Measurements from ENCODE around the gene PHACTR4.

The PHACTR4 gene

GRCh38 chr1:28370239-28371009, 884 bp downstream of the PHACTR4 start (continued):
- TF ChIP-seq ZSCAN4 (tag by site-specific recombination; IDR thresholded peaks at IDR 0.05) (no peak), BCL11A (tag by site-specific recombination; IDR thresholded peaks at IDR 0.05; ENCODE audit: low read depth) (no peak), ZNF645 (tag by site-specific recombination; IDR thresholded peaks at IDR 0.05) (no peak), ZXDB (tag by site-specific recombination; IDR thresholded peaks at IDR 0.05) (no peak), SCRT1 (tag by site-specific recombination; IDR thresholded peaks at IDR 0.05; ENCODE audit: borderline replicate concordance) (no peak), SP2 (tag by site-specific recombination; IDR thresholded peaks at IDR 0.05) (no peak), ZNF394 (tag by site-specific recombination; IDR thresholded peaks at IDR 0.05; ENCODE audit: borderline replicate concordance) (0 out of 2 replicates have a peak, but pooled peaks have one; percentile 2), ZNF544 (tag by site-specific recombination; IDR thresholded peaks at IDR 0.05) (no peak), PRDM6 (tag by site-specific recombination; IDR thresholded peaks at IDR 0.05) (no peak), ZBTB44 (tag by site-specific recombination; IDR thresholded peaks at IDR 0.05) (no peak), GLIS2 (tag by site-specific recombination; IDR thresholded peaks at IDR 0.05) (no peak), REST (tag by site-specific recombination; IDR thresholded peaks at IDR 0.05) (no peak), ZNF121 (tag by site-specific recombination; IDR thresholded peaks at IDR 0.05) (peak; percentile 98), ZNF514 (tag by site-specific recombination; IDR thresholded peaks at IDR 0.05) (no peak), ZFP41 (tag by site-specific recombination; IDR thresholded peaks at IDR 0.05; ENCODE audit: borderline replicate concordance) (no peak), ZNF26 (tag by site-specific recombination; IDR thresholded peaks at IDR 0.05) (no peak), ZNF133 (tag by site-specific recombination; IDR thresholded peaks at IDR 0.05) (no peak), ZNF211 (tag by site-specific recombination; IDR thresholded peaks at IDR 0.05; ENCODE audit: low read depth) (no peak), HOXC10 (CRISPR knock-in tag; IDR thresholded peaks at IDR 0.05) (no peak), MZF1 (tag by site-specific recombination; IDR thresholded peaks at IDR 0.05; ENCODE audit: borderline replicate concordance) (no peak), ZBTB17 (tag by site-specific recombination; IDR thresholded peaks at IDR 0.05) (peak; percentile 9; the same call in 1 of the 2 replicates), ZNF221 (tag by site-specific recombination; IDR thresholded peaks at IDR 0.05; ENCODE audit: borderline replicate concordance) (no peak), ZNF777 (tag by site-specific recombination; IDR thresholded peaks at IDR 0.05; ENCODE audit: borderline replicate concordance) (no peak), ZBTB26 (tag by site-specific recombination; optimal IDR thresholded peaks at IDR 0.05) (no peak), YY1 (tag by site-specific recombination; IDR thresholded peaks at IDR 0.05) (no peak), ZNF16 (tag by site-specific recombination; IDR thresholded peaks at IDR 0.05; ENCODE audit: low read depth) (no peak), KLF1 (tag by site-specific recombination; IDR thresholded peaks at IDR 0.05) (no peak), OSR2 (tag by site-specific recombination; IDR thresholded peaks at IDR 0.05) (no peak)

Measured in HEK293 (cell line).